ENCODE data around the gene MOG. TPM values are rescaled to one million over a fixed set of nuclear protein-coding genes. Genes with fewer than 3 reads are reported as not detected.

Gene MOG
- total RNA-seq, 1 experiment from 2014 or later = 0.55 TPM

GRCh38 chr6:29625337-29625930 is 31.5 kb upstream of the MOG start:
- ChIA-PET CTCF (interaction anchor here (0.8 to 6.4 kb wide), 7 partner anchors 8 to 28 kb away, joined by 3 to 63 read pairs (median 5); partner anchors contain the start of gene GABBR1), POLR2A (no interaction called here)
- Mint-ChIP-seq H3K9me3 (no peaks in the 10 kb centered on the region), H3K36me3 (peaks cover 37% of the 10 kb centered on the region), H3K4me1 (peaks cover 78% of the 10 kb centered on the region), H3K4me3 (peak overlapping the region; percentile 87), H3K27me3 (ENCODE audit: low read depth) (no peaks in the 10 kb centered on the region), H3K27ac (peak overlapping the region; percentile 82)
- TF ChIP-seq, protein P1, sequence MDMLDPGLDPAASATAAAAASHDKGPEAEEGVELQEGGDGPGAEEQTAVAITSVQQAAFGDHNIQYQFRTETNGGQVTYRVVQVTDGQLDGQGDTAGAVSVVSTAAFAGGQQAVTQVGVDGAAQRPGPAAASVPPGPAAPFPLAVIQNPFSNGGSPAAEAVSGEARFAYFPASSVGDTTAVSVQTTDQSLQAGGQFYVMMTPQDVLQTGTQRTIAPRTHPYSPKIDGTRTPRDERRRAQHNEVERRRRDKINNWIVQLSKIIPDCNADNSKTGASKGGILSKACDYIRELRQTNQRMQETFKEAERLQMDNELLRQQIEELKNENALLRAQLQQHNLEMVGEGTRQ (CRISPR knock-in tag; IDR thresholded peaks at IDR 0.05) = peak; percentile 60; the same call in 1 of the 2 replicates
- TF ChIP-seq, protein P2, sequence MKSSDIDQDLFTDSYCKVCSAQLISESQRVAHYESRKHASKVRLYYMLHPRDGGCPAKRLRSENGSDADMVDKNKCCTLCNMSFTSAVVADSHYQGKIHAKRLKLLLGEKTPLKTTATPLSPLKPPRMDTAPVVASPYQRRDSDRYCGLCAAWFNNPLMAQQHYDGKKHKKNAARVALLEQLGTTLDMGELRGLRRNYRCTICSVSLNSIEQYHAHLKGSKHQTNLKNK (CRISPR knock-in tag; IDR thresholded peaks at IDR 0.05) = no peak
- TF ChIP-seq USF1 (CRISPR knock-in tag; IDR thresholded peaks at IDR 0.05) = peak; percentile 61; the same call in 1 of the 2 replicates
- ATAC-seq = no peak
- no peak for DNase-seq (ENCODE audit: low spot score)

DNA sequence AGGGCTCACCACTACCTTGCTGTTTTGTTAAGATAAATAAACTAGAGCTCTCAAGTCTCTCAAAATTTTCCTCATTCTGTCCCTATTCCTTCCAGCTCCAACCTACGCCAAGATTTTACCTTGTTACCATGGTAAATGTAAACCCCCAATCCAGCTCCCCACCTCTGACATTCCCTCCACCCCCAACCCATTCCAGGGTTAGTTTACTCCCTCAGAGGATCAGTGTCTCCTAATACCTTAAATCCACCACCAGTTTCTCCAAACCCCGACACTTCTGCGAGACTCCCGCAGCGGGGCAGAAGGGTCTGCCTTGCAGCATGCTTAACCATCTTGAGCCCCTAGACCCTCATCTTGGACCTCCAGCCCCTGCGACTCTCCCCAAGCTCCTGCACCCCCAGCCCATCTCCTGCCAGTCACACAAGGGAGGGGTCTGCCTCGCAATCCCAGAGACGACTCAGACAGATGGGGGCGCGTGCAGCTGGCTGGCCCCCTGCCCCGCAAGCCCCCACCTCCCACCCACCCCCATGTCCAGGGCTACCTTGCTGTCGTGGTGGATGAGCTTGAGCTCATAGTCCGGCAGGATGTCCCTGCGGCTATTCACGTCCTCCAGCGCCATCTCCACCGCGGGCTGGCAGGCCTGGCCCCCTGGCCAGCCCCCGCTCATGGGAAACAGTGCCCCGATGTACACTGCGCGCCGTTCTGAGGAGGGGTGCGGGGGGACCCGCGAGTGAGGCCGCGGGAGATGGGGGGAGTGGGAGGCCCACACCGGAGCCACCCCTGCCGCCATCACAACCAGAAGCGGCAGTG is 29.7 kb upstream of the MOG start:
- Mint-ChIP-seq H3K9me3 (no peaks in the 10 kb centered on the region), H3K27ac (peak overlapping the region; percentile 82), H3K36me3 (peaks cover 20% of the 10 kb centered on the region), H3K27me3 (ENCODE audit: low read depth) (no peaks in the 10 kb centered on the region), H3K4me3 (peak overlapping the region; percentile 87), H3K4me1 (peaks cover 83% of the 10 kb centered on the region)
- ATAC-seq = no peak
- TF ChIP-seq NR1H2 (CRISPR knock-in tag; IDR thresholded peaks at IDR 0.05) = no peak
- 0 out of 2 replicates have a peak, but pooled peaks have one; percentile 40 for TF ChIP-seq MAX (CRISPR knock-in tag; IDR thresholded peaks at IDR 0.05)
- TF ChIP-seq E2F5 (CRISPR knock-in tag; IDR thresholded peaks at IDR 0.05) = no peak
- TF ChIP-seq FOXK1 (CRISPR knock-in tag; IDR thresholded peaks at IDR 0.05) = no peak
- TF ChIP-seq TEAD4 (CRISPR knock-in tag; IDR thresholded peaks at IDR 0.05) = no peak
- 0 out of 2 replicates have a peak, but pooled peaks have one; percentile 43 for TF ChIP-seq ZNF219 (CRISPR knock-in tag; IDR thresholded peaks at IDR 0.05; ENCODE audit: borderline replicate concordance)
- 0 out of 2 replicates have a peak, but pooled peaks have one; percentile 48 for TF ChIP-seq ZNF232 (CRISPR knock-in tag; IDR thresholded peaks at IDR 0.05)
- TF ChIP-seq ZBTB43 (CRISPR knock-in tag; IDR thresholded peaks at IDR 0.05) = no peak
- POLR2A ChIA-PET = interaction anchor here (0.9 kb wide), 1 partner anchor 26 kb away, joined by 3 read pairs; no protein-coding TSS in a partner anchor
- CTCF ChIA-PET = interaction anchor here (0.9 to 6.4 kb wide), 8 partner anchors 9 to 207 kb away, joined by 3 to 63 read pairs (median 8); no protein-coding TSS in a partner anchor
- DNase-seq (ENCODE audit: low spot score) = peak; percentile 23

DNA sequence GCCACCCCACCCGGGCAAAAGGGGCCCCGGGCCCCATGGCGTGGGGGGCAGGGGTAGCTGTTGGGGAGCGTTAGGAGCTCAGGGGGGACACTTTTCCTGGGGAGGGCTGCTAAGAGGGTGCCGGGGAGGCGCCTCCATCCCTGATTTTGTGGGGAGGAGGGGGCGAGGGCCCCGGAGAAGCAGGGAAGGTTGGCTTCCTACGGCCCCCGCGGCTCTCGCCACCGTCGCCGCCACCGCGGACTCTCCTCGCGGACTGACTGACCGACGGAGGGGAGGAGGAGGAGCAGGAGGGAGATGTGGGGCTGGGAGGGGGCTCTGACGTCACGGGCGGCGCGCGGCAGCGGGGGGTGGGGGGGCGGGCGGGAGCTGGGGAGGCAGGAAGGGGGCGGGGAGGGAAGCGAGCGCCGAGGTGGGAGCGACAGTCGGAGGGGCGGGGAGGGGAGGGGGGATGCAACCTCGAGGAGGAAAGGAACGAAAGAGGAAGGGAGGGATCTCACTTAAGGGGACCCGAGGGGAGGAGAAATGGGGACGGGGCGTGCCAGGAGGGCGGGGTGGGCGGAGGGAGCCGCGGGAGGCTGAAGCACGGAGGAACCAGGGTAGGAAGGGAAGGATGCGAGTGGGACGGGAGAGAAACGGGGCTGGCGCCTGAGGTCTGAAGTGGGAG is 29.0 kb upstream of the MOG start:
- CTCF ChIA-PET = interaction anchor here (0.9 to 6.4 kb wide), 13 partner anchors 10 to 207 kb away, joined by 3 to 63 read pairs (median 6); no protein-coding TSS in a partner anchor

More for the DNA sequence above, 29.0 kb upstream of the MOG start:
- peaks cover 76% of the 10 kb centered on the region for H3K4me1 Mint-ChIP-seq
- H3K9me3 Mint-ChIP-seq = no peaks in the 10 kb centered on the region
- H3K36me3 Mint-ChIP-seq = peaks cover 13% of the 10 kb centered on the region
- H3K27ac Mint-ChIP-seq = peak overlapping the region; percentile 93
- peak; percentile 85 for DNase-seq (ENCODE audit: low spot score)
- TF ChIP-seq, protein P3, sequence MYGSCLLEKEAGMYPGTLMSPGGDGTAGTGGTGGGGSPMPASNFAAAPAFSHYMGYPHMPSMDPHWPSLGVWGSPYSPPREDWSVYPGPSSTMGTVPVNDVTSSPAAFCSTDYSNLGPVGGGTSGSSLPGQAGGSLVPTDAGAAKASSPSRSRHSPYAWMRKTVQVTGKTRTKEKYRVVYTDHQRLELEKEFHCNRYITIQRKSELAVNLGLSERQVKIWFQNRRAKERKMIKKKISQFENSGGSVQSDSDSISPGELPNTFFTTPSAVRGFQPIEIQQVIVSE (CRISPR knock-in tag; IDR thresholded peaks at IDR 0.05; ENCODE audit: borderline replicate concordance) = no peak
- TF ChIP-seq KAT7 (CRISPR knock-in tag; IDR thresholded peaks at IDR 0.05; ENCODE audit: borderline replicate concordance) = peak; percentile 69
- no peak for TF ChIP-seq TP53 (CRISPR knock-in tag; IDR thresholded peaks at IDR 0.05)
- 0 out of 2 replicates have a peak, but pooled peaks have one; percentile 32 for TF ChIP-seq MYBL2 (CRISPR knock-in tag; IDR thresholded peaks at IDR 0.05)
- TF ChIP-seq, protein P4, sequence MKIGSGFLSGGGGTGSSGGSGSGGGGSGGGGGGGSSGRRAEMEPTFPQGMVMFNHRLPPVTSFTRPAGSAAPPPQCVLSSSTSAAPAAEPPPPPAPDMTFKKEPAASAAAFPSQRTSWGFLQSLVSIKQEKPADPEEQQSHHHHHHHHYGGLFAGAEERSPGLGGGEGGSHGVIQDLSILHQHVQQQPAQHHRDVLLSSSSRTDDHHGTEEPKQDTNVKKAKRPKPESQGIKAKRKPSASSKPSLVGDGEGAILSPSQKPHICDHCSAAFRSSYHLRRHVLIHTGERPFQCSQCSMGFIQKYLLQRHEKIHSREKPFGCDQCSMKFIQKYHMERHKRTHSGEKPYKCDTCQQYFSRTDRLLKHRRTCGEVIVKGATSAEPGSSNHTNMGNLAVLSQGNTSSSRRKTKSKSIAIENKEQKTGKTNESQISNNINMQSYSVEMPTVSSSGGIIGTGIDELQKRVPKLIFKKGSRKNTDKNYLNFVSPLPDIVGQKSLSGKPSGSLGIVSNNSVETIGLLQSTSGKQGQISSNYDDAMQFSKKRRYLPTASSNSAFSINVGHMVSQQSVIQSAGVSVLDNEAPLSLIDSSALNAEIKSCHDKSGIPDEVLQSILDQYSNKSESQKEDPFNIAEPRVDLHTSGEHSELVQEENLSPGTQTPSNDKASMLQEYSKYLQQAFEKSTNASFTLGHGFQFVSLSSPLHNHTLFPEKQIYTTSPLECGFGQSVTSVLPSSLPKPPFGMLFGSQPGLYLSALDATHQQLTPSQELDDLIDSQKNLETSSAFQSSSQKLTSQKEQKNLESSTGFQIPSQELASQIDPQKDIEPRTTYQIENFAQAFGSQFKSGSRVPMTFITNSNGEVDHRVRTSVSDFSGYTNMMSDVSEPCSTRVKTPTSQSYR (CRISPR knock-in tag; IDR thresholded peaks at IDR 0.05) = no peak
- no peak for TF ChIP-seq IRF1 (CRISPR knock-in tag; IDR thresholded peaks at IDR 0.05)
- 0 out of 2 replicates have a peak, but pooled peaks have one; percentile 17 for TF ChIP-seq ETV6 (CRISPR knock-in tag; IDR thresholded peaks at IDR 0.05)
- no peaks in the 10 kb centered on the region for H3K27me3 Mint-ChIP-seq (ENCODE audit: low read depth)
- H3K4me3 Mint-ChIP-seq = peak overlapping the region; percentile 87
- POLR2A ChIA-PET = interaction anchor here (0.8 to 0.9 kb wide), 2 partner anchors 26 to 68 kb away, joined by 3 read pairs; no protein-coding TSS in a partner anchor
- ATAC-seq = peak; percentile 10
